Gastroesophageal sphincter (tissue), 4 donors: ENCODE results near the gene ANKH. TPM values are rescaled to one million over a fixed set of nuclear protein-coding genes. Genes with fewer than 3 reads are reported as not detected.
A peak's percentile ranks its signal among the peaks of the same experiment; 100 is the strongest.

Source experiments
- ATAC-seq: fragments of 150-250 bp; one replicate; pipeline ENCODE4 v1.9.1; 2016; ENCODE audit warnings: mild to moderate bottlenecking, moderate library complexity
- H3K27ac ChIP-seq, 4 donors: fragments of 200-600 bp; sonication (generic) in 3 of 4; 1 replicate in 3 of 4; 2 replicates in 1 of 4; pipeline ENCODE4 v1.5.1; 2016 to 2019
- H3K27me3 ChIP-seq: fragments of 200-600 bp; sonication (generic); one replicate; pipeline ENCODE4 v1.5.1; 2019
- H3K36me3 ChIP-seq, 2 donors: fragments of 200-600 bp; sonication (generic); one replicate each; pipeline ENCODE4 v1.5.1; 2019; ENCODE audit warnings: control low read depth in 1 of 2
- H3K4me1 ChIP-seq, 3 donors: fragments of 200-600 bp; sonication (generic); 1 replicate in 2 of 3; 2 replicates in 1 of 3; pipeline ENCODE4 v1.5.1; 2016 to 2019; ENCODE audit warnings: control low read depth in 2 of 3
- H3K4me3 ChIP-seq, 2 donors: fragments of 200-600 bp; sonication (generic); one replicate each; pipeline ENCODE4 v1.5.1; 2019; ENCODE audit warnings: mild to moderate bottlenecking in 1 of 2, moderate library complexity in 1 of 2
- H3K9me3 ChIP-seq, 3 donors: fragments of 200-600 bp; sonication (generic); one replicate each; pipeline ENCODE4 v1.5.1; 2017 to 2019; ENCODE audit warnings: control low read depth in 2 of 3
- CTCF ChIP-seq, 4 experiments: fragments of 200-600 bp in 2 of 4; fragments of 450-650 bp in 2 of 4; sonication (generic) in 1 of 4; IDR thresholded peaks; one replicate each; pipeline ENCODE4 v1.5.1; 2017 to 2019; ENCODE audit warnings: antibody characterized with exemption in 4 of 4, mild to moderate bottlenecking in 2 of 4, moderate library complexity in 2 of 4
- EP300 ChIP-seq: sonication (generic); formaldehyde crosslinking; IDR thresholded peaks from one replicate; pipeline ENCODE4 v1.6.1; 2017; ENCODE audit warnings: antibody characterized with exemption, mild to moderate bottlenecking
- POLR2A ChIP-seq, 2 donors: fragments of 450-650 bp; IDR thresholded peaks; one replicate each; pipeline ENCODE4 v1.6.1; 2017; ENCODE audit warnings: antibody characterized with exemption in 2 of 2, mild to moderate bottlenecking in 2 of 2, moderate library complexity in 1 of 2
- POLR2AphosphoS5 ChIP-seq: sonication (generic); formaldehyde crosslinking; IDR thresholded peaks from one replicate; pipeline ENCODE4 v1.6.1; 2017; ENCODE audit warnings: antibody characterized with exemption
- WGBS, 2 donors: methylation state at CpG; one replicate each; pipeline ENCODE4 v1.1.5; 2018; ENCODE audit warnings: low coverage in 1 of 2; 5-methylcytosine and 5-hydroxymethylcytosine counted together
- total RNA-seq, 4 donors: library from RNA; depleted of rRNA; stranded (reverse); fragments of >200 nt; gene quantifications; one replicate each; pipeline ENCODE4 v1.1.0, GENCODE V29; 2016

ANKH gene
- total RNA-seq, 4 donors from 2014 or later: 30.0 to 45.2 (median 36.0) TPM

GRCh38 chr5:14683906-14684455, 187.6 kb downstream of the ANKH start:
- no peak for ATAC-seq
- Histone ChIP-seq H3K27ac (peak overlapping the region in 3 of 4 donors; percentile 12 to 64 (median 53)), H3K27me3 (no peaks in the 10 kb centered on the region), H3K4me1 (peaks cover 0 to 47% (median 5%) of the 10 kb centered on the region in 3 donors), H3K36me3 (peaks cover 0 to 81% of the 10 kb centered on the region in 2 donors), H3K9me3 (no peaks in the 10 kb centered on the region), H3K4me3 (no peak overlapping the region)
- TF ChIP-seq POLR2A (IDR thresholded peaks at IDR 0.05) (no peak), POLR2AphosphoS5 (no peak), CTCF (IDR thresholded peaks at IDR 0.05) (no peak), EP300 (no peak)
- WGBS, 2 donors: 24 to 50% methylated on average over 2 to 4 of the region's 4 CpGs

- H3K27ac ChIP-seq: no peak overlapping the region
- H3K36me3 ChIP-seq: peaks cover 0 to 65% of the 10 kb centered on the region in 2 donors
- no peaks in the 10 kb centered on the region for H3K27me3 ChIP-seq
- no peak for TF ChIP-seq POLR2A (IDR thresholded peaks at IDR 0.05)
- no peak for TF ChIP-seq POLR2AphosphoS5
- no peak for TF ChIP-seq EP300
- no peak for TF ChIP-seq CTCF (IDR thresholded peaks at IDR 0.05)
- ATAC-seq: no peak
- H3K9me3 ChIP-seq: no peaks in the 10 kb centered on the region
- 74 to 91% methylated on average over 4 to 6 of the region's 10 CpGs for WGBS, 2 donors
- H3K4me1 ChIP-seq: peaks cover 0 to 41% (median 5%) of the 10 kb centered on the region in 3 donors
- H3K4me3 ChIP-seq: no peak overlapping the region
Observed at GRCh38 chr5:14681236-14681752, 190.3 kb downstream of the ANKH start.

GRCh38 chr5:14679595-14679994, 192.0 kb downstream of the ANKH start:
- Histone ChIP-seq H3K4me3 (no peak overlapping the region), H3K4me1 (peaks cover 5 to 40% (median 5%) of the 10 kb centered on the region in 3 donors), H3K9me3 (no peaks in the 10 kb centered on the region), H3K27ac (no peak overlapping the region), H3K36me3 (peaks cover 0 to 67% of the 10 kb centered on the region in 2 donors), H3K27me3 (no peaks in the 10 kb centered on the region)
- 83% methylated on average over 1 of the region's 1 CpG for WGBS, 2 donors
- ATAC-seq: no peak
- TF ChIP-seq CTCF (IDR thresholded peaks at IDR 0.05) (no peak), POLR2AphosphoS5 (no peak), POLR2A (IDR thresholded peaks at IDR 0.05) (no peak), EP300 (no peak)

- H3K9me3 ChIP-seq: no peaks in the 10 kb centered on the region
- WGBS, 2 donors: 58 to 70% methylated on average over 5 of the region's 5 CpGs
- H3K27ac ChIP-seq: no peak overlapping the region
- no peaks in the 10 kb centered on the region for H3K27me3 ChIP-seq
- H3K36me3 ChIP-seq: peaks cover 0 to 68% of the 10 kb centered on the region in 2 donors
- TF ChIP-seq CTCF (IDR thresholded peaks at IDR 0.05): no peak
- no peak overlapping the region for H3K4me3 ChIP-seq
- no peak for ATAC-seq
- H3K4me1 ChIP-seq: peaks cover under 1 to 40% (median 5%) of the 10 kb centered on the region in 3 donors
Observed at GRCh38 chr5:14678773-14679334, 192.7 kb downstream of the ANKH start.

GRCh38 chr5:14676320-14676719, 195.3 kb downstream of the ANKH start:
- peaks cover 0 to 45% of the 10 kb centered on the region in 2 donors for H3K36me3 ChIP-seq
- peak overlapping the region in 2 of 4 donors; percentile 2 to 18 for H3K27ac ChIP-seq
- ATAC-seq: peak; percentile 51
- no peaks in the 10 kb centered on the region for H3K27me3 ChIP-seq
- H3K9me3 ChIP-seq: no peaks in the 10 kb centered on the region
- WGBS, 2 donors: 50% methylated on average over 1 of the region's 3 CpGs; no CpG with 5 or more reads in 1 of the 2 donors
- peaks cover 0 to 52% (median 11%) of the 10 kb centered on the region in 3 donors for H3K4me1 ChIP-seq
- H3K4me3 ChIP-seq: no peak overlapping the region
- TF ChIP-seq POLR2AphosphoS5 (no peak), POLR2A (IDR thresholded peaks at IDR 0.05) (no peak), CTCF (IDR thresholded peaks at IDR 0.05) (no peak), EP300 (no peak)
